HUES64 (cell line): ENCODE measurements around the gene CFAP210.
"Not testable (repeated sequence)": the region's sequence is repeated elsewhere in the genome, so short reads cannot be mapped to it uniquely, and the experiment has no call there.

Experiments
- H3K27ac ChIP-seq: 2 replicates; pipeline ENCODE4 v1.7.0; 2013; ENCODE audit warnings: low read depth, low read length, inconsistent platforms
- H3K27me3 ChIP-seq: 2 replicates; pipeline ENCODE4 v1.6.1; 2013; ENCODE audit warnings: mild to moderate bottlenecking, low read length; ENCODE audit not compliant: insufficient read depth
- H3K36me3 ChIP-seq: 2 replicates; pipeline ENCODE4 v1.6.1; 2013; ENCODE audit warnings: mild to moderate bottlenecking, low read length; ENCODE audit not compliant: insufficient read depth
- H3K4me1 ChIP-seq: 2 replicates; pipeline ENCODE4 v1.6.1; 2013; ENCODE audit warnings: mild to moderate bottlenecking, low read length, moderate library complexity; ENCODE audit not compliant: insufficient read depth
- H3K4me3 ChIP-seq: 2 replicates; pipeline ENCODE4 v1.5.1; 2013; ENCODE audit warnings: mild to moderate bottlenecking, low read length, moderate library complexity
- H3K9ac ChIP-seq: 2 replicates; pipeline ENCODE4 v1.6.1; 2013; ENCODE audit warnings: mild to moderate bottlenecking, low read depth, low read length
- H3K9me3 ChIP-seq: 2 replicates; pipeline ENCODE4 v1.6.1; 2013; ENCODE audit warnings: low read depth, low read length; ENCODE audit not compliant: insufficient read depth
- WGBS: fragments of 150-250, 120-280 bp; methylation state at CpG from one replicate; pipeline ENCODE4 v1.1.7; 2013; ENCODE audit warnings: missing lambda C conversion rate; 5-methylcytosine and 5-hydroxymethylcytosine counted together

The CFAP210 gene

DNA sequence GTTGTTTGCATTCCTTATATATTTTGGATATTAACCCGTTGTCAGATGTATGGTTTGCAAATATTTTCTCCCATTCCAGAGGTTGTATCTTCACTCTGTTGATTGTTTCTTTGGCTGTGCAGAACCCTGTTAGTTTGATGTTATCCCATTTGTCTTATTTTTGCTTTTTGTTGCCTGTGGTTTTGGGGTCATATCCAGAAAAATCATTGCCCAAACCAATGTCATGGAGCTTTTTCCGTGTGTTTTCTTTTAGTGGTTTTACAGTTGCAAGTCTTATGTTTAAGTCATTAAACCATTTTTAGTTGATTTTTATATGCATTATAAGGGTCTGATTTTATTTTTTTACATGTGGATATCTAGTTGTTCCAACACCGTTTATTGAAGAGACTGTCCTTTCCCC, 74.3 kb downstream of the CFAP210 start:
- no peaks in the 10 kb centered on the region for H3K27me3 ChIP-seq
- H3K4me1 ChIP-seq, result no peaks in the 10 kb centered on the region
- no peak overlapping the region for H3K9ac ChIP-seq
- peaks cover 7% of the 10 kb centered on the region; the same call in 1 of the 2 replicates for H3K9me3 ChIP-seq
- 61% methylated on average over 3 of the region's 3 CpGs for WGBS
- no peak overlapping the region for H3K27ac ChIP-seq
- H3K36me3 ChIP-seq, result peaks cover 60% of the 10 kb centered on the region
- H3K4me3 ChIP-seq, result no peak overlapping the region

DNA sequence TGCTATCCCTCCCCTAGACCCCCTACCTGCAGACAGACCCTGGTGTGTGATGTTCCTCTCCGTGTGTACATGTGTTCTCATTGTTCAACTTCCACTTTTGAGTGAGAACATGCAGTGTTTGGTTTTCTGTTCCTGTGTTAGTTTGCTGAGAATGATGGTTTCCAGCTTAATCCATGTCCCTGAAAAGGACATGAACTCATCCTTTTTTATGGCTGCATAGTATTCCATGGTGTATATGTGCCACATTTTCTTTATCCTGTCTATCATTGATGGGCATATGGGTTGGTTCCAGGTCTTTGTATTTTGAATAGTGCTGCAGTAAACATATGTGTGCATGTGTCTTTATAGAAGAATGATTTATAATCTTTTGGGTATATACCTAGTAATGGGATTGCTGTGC, 78.2 kb downstream of the CFAP210 start:
- H3K9me3 ChIP-seq, H3K9ac ChIP-seq, H3K27me3 ChIP-seq, H3K27ac ChIP-seq, H3K4me3 ChIP-seq, H3K4me1 ChIP-seq: not testable (repeated sequence)
- H3K36me3 ChIP-seq, result peaks cover 70% of the 10 kb centered on the region
- WGBS, result 88% methylated on average over 1 of the region's 1 CpG

DNA sequence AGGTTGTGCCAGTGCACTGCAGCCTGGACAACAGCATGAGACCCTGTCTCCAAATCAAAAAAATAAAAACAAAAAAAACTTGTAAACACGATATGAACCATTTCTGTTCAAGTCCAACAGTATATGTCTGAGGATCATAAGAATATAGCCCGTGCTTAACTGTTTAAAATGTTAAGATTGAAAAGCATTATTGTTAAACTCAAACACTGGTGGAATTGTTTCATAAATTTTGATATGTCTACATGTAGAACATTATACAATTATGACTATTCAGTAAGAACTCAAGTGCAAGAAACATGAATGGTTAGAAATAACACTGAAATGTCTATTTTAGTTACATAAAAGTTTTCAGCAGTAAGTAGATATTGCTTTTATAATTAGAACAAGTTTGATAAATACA, 80.3 kb downstream of the CFAP210 start:
- WGBS, result 98% methylated on average over 2 of the region's 2 CpGs
- no peak overlapping the region for H3K4me3 ChIP-seq
- H3K9me3 ChIP-seq, result peaks cover 7% of the 10 kb centered on the region; the same call in 1 of the 2 replicates
- no peaks in the 10 kb centered on the region for H3K27me3 ChIP-seq
- H3K9ac ChIP-seq, result no peak overlapping the region
- H3K36me3 ChIP-seq, result peaks cover 79% of the 10 kb centered on the region
- H3K27ac ChIP-seq, result no peak overlapping the region
- no peaks in the 10 kb centered on the region for H3K4me1 ChIP-seq

DNA sequence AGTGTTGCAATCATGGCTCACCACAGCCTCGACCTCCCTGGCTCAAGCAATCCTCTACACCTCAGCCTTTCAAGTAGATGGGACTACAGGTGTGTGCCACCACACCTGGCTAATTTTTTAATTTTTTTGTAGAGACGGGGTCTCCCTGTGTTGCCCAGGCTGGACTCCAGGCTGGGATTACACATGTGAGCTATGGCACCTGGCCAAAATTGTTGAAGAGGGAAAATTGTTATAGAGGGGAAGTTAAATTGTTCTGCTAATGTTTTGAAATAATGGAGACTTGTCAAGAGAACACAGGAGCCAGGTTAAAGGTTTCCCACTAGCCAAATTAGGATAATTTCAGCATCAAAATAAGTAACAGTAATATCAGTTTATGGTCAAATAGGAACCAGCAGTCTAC, 84.9 kb downstream of the CFAP210 start:
- no peaks in the 10 kb centered on the region; the same call in 1 of the 2 replicates for H3K9me3 ChIP-seq
- no peaks in the 10 kb centered on the region for H3K27me3 ChIP-seq
- no peak overlapping the region for H3K27ac ChIP-seq
- peaks cover 97% of the 10 kb centered on the region for H3K36me3 ChIP-seq
- no peak overlapping the region for H3K4me3 ChIP-seq
- WGBS, result 95% methylated on average over 2 of the region's 2 CpGs
- no peaks in the 10 kb centered on the region for H3K4me1 ChIP-seq
- no peak overlapping the region for H3K9ac ChIP-seq

DNA sequence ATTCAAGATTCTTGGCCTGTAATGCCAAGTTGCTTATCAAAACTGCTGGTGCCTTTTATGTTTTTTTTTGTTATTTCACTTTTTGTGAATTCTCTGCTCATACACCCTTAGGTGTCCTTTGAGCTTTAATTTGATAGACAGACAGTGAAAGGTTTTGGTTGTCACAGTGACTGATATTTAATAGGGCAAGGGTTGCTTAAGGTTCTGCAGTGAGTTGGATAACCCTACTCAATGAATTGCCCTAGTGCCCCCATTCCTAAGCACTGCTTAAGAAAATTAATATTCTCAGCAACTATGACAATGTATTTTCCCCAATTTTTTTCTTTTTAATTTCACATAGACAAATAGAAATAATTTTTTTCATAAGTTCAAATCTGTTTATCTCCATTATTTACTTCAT, 94.6 kb downstream of the CFAP210 start:
- Histone ChIP-seq H3K4me3 (no peak overlapping the region), H3K27me3 (no peaks in the 10 kb centered on the region), H3K36me3 (peaks cover 11% of the 10 kb centered on the region), H3K27ac (no peak overlapping the region), H3K4me1 (no peaks in the 10 kb centered on the region), H3K9me3 (no peaks in the 10 kb centered on the region), H3K9ac (no peak overlapping the region)

DNA sequence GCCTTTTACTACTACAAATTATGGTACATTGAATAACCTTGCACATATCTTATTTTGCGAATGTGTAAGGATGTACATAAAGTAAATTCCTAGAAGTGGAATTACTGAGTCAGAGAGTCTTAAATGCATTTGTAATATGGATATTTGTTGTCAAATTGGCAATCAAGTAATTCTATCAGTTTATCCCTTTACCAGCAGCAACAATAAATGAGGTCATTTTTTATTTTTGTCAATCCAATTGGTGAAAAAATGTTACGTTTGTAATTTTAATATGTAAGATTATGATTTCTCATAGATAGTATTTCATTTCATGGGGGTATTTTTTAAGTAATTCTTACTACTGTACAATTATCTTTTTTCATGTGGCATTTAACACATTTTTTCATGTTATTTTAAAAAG, 95.2 kb downstream of the CFAP210 start:
- H3K9ac ChIP-seq, result no peak overlapping the region
- no peaks in the 10 kb centered on the region for H3K27me3 ChIP-seq
- WGBS, result 100% methylated on average over 1 of the region's 2 CpGs
- H3K4me3 ChIP-seq, result no peak overlapping the region
- H3K9me3 ChIP-seq, result no peaks in the 10 kb centered on the region
- H3K27ac ChIP-seq, result no peak overlapping the region
- H3K4me1 ChIP-seq, result no peaks in the 10 kb centered on the region
- peaks cover 6% of the 10 kb centered on the region for H3K36me3 ChIP-seq

DNA sequence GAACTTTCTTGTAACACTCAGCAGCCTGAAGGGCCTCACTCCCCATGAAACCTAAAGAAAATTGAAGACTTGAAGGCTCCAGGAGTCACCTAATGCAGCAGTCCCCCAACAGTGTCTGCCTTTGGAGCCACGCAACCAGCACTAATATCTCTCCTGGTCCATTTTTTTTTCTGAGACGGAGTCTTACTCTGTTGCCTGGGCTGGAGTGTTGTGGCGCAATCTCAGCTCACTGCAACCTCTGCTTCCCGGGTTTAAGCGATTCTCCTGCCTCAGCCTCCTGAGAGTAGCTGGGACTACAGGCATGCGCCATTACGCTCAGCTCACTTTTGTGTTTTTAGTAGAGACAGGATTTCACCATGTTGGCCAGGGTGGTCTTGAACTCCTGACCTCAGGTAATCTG, 97.7 kb downstream of the CFAP210 start:
- H3K4me1 ChIP-seq, H3K9ac ChIP-seq, H3K4me3 ChIP-seq, H3K27ac ChIP-seq, H3K27me3 ChIP-seq, H3K36me3 ChIP-seq, H3K9me3 ChIP-seq: not testable (repeated sequence)
- WGBS, result 96% methylated on average over 6 of the region's 7 CpGs
